Keratinocyte (primary cell): ENCODE measurements around the gene SF1. TPM values are rescaled to one million over a fixed set of nuclear protein-coding genes. Genes with fewer than 3 reads are reported as not detected.

Experiments used
- DNase-seq: peaks from one replicate; pipeline ENCODE4 v3.0.0-alpha.2; 2011; ENCODE audit warnings: low read depth, missing footprints, low spot score
- FAIRE-seq: peaks from 2 replicates; lab custom pipeline; 2011; peaks lifted over from hg19 to GRCh38; lab: Jason Lieb, UNC
- H2AFZ ChIP-seq: 2 replicates; pipeline ENCODE4 v1.6.0; 2012; ENCODE audit warnings: low read length, control low read depth, inconsistent platforms; ENCODE audit not compliant: control insufficient read depth
- H3K27ac ChIP-seq: 2 replicates; pipeline ENCODE4 v1.5.1; 2011; ENCODE audit warnings: low read length; ENCODE audit not compliant: control insufficient read depth, insufficient read depth
- H3K27me3 ChIP-seq: 3 replicates; pipeline ENCODE4 v1.6.0; 2011; ENCODE audit warnings: low read length; ENCODE audit not compliant: control insufficient read depth, insufficient read depth; ENCODE audit errors: extremely low read depth
- H3K36me3 ChIP-seq, 2 experiments: 2 replicates in 1 of 2; 3 replicates in 1 of 2; pipeline ENCODE4 v1.5.1; 2011; ENCODE audit warnings: low read length in 2 of 2, mild to moderate bottlenecking in 1 of 2; ENCODE audit not compliant: control insufficient read depth in 2 of 2, insufficient read depth in 2 of 2; ENCODE audit errors: extremely low read depth in 1 of 2
- H3K4me1 ChIP-seq: 3 replicates; pipeline ENCODE4 v1.5.1; 2011; ENCODE audit warnings: low read length; ENCODE audit not compliant: control insufficient read depth, insufficient read depth; ENCODE audit errors: extremely low read depth
- H3K4me2 ChIP-seq: 3 replicates; pipeline ENCODE4 v1.6.0; 2011; ENCODE audit warnings: low read depth, low read length; ENCODE audit not compliant: control insufficient read depth, insufficient read depth; ENCODE audit errors: extremely low read depth
- H3K4me3 ChIP-seq, 3 experiments: fragments of 200-600 bp in 1 of 3; sonication (generic) in 1 of 3; 2 replicates in 2 of 3; 3 replicates in 1 of 3; pipeline ENCODE4 v1.5.1; 2011 to 2016; ENCODE audit warnings: low read length in 3 of 3, mild to moderate bottlenecking in 3 of 3, control low read depth in 2 of 3, inconsistent platforms in 1 of 3, low read depth in 1 of 3, mixed read lengths in 1 of 3, mixed run types in 1 of 3, moderate library complexity in 1 of 3; ENCODE audit not compliant: control insufficient read depth in 2 of 3, insufficient read depth in 2 of 3; ENCODE audit errors: extremely low read depth in 1 of 3
- H3K79me2 ChIP-seq: 2 replicates; pipeline ENCODE4 v1.6.0; 2012; ENCODE audit warnings: low read length; ENCODE audit not compliant: control insufficient read depth, insufficient read depth
- H3K9ac ChIP-seq: 3 replicates; pipeline ENCODE4 v1.6.0; 2011; ENCODE audit warnings: low read length; ENCODE audit not compliant: control insufficient read depth, insufficient read depth; ENCODE audit errors: extremely low read depth
- H3K9me1 ChIP-seq: 3 replicates; pipeline ENCODE4 v1.6.0; 2011; ENCODE audit warnings: low read length; ENCODE audit not compliant: control insufficient read depth, insufficient read depth; ENCODE audit errors: extremely low read depth
- H3K9me3 ChIP-seq: 2 replicates; pipeline ENCODE4 v1.5.1; 2012; ENCODE audit warnings: low read depth, low read length; ENCODE audit not compliant: control insufficient read depth
- H4K20me1 ChIP-seq: 3 replicates; pipeline ENCODE4 v1.6.0; 2011; ENCODE audit warnings: low read length; ENCODE audit not compliant: control insufficient read depth, insufficient read depth; ENCODE audit errors: extremely low read depth
- EZH2 ChIP-seq: IDR thresholded peaks from one replicate; pipeline ENCODE4 v1.6.1; 2012; ENCODE audit warnings: inconsistent platforms, mild to moderate bottlenecking, low read length, moderate library complexity
- dilution Hi-C: fragments of 300-500 bp; cut with MboI; formaldehyde crosslinking; loops from one replicate; pipeline ENCODE4 v1.7.0; 2020; ENCODE audit warnings: low sequenced_read_pairs; ENCODE audit not compliant: extremely low pct_ligation_motif_present
- polyA plus RNA-seq, 5 experiments: library from polyadenylated mRNA; depleted of rRNA in 3 of 5; stranded (reverse) in 3 of 5; stranded (forward) in 1 of 5; unstranded in 1 of 5; fragments of >200 nt; gene quantifications; 1 replicate in 1 of 5; 2 replicates in 3 of 5; 3 replicates in 1 of 5; pipeline versions ENCODE4 v1.2.1 to v1.2.3, GENCODE V29; 2011 to 2012; ENCODE audit warnings: missing spikeins in 2 of 5, low read depth in 1 of 5, low replicate concordance in 1 of 5
- TF ChIP-seq, protein P1 (sequence below), 3 experiments: IDR thresholded peaks in 1 of 3; conservative IDR thresholded peaks in 1 of 3; optimal IDR thresholded peaks in 1 of 3; 2 replicates in 2 of 3; 3 replicates in 1 of 3; pipeline versions ENCODE3 to v1.5.1; 2011; ENCODE audit warnings: low read length in 3 of 3, mild to moderate bottlenecking in 3 of 3, moderate library complexity in 2 of 3, control low read depth in 1 of 3, inconsistent platforms in 1 of 3; ENCODE audit not compliant: insufficient read depth in 2 of 3; ENCODE audit errors: extremely low read depth in 1 of 3

The SF1 gene
- polyA plus RNA-seq, 1 donor (not counting 4 experiments of a cell fraction or from before 2014, with no cell fraction given), result 54.5 TPM

- peak; percentile 20 for TF ChIP-seq EZH2
- TF ChIP-seq, protein P1, sequence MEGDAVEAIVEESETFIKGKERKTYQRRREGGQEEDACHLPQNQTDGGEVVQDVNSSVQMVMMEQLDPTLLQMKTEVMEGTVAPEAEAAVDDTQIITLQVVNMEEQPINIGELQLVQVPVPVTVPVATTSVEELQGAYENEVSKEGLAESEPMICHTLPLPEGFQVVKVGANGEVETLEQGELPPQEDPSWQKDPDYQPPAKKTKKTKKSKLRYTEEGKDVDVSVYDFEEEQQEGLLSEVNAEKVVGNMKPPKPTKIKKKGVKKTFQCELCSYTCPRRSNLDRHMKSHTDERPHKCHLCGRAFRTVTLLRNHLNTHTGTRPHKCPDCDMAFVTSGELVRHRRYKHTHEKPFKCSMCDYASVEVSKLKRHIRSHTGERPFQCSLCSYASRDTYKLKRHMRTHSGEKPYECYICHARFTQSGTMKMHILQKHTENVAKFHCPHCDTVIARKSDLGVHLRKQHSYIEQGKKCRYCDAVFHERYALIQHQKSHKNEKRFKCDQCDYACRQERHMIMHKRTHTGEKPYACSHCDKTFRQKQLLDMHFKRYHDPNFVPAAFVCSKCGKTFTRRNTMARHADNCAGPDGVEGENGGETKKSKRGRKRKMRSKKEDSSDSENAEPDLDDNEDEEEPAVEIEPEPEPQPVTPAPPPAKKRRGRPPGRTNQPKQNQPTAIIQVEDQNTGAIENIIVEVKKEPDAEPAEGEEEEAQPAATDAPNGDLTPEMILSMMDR (optimal IDR thresholded peaks at IDR 0.05 in 1 of 3, IDR thresholded peaks at IDR 0.05 in 1 of 3, conservative IDR thresholded peaks at IDR 0.05 in 1 of 3; ENCODE audit: extremely low read depth in 1 of 3, insufficient read depth in 2 of 3, low read length in 3 of 3), result no peak
- no peak overlapping the region for H2AFZ ChIP-seq
These were observed 36.8 kb downstream of the SF1 start for GRCh38 chr11:64741375-64742086.

GRCh38 chr11:64739871-64740270 is 38.5 kb downstream of the SF1 start:
- TF ChIP-seq EZH2, result no peak
- TF ChIP-seq, protein P1 (optimal IDR thresholded peaks at IDR 0.05 in 1 of 3, IDR thresholded peaks at IDR 0.05 in 1 of 3, conservative IDR thresholded peaks at IDR 0.05 in 1 of 3; ENCODE audit: extremely low read depth in 1 of 3, insufficient read depth in 2 of 3, low read length in 3 of 3), result no peak
- H4K20me1 ChIP-seq, result no peaks in the 10 kb centered on the region
- no peak overlapping the region for H3K9ac ChIP-seq
- H3K27ac ChIP-seq, result no peak overlapping the region
- no peaks in the 10 kb centered on the region for H3K36me3 ChIP-seq
- no peaks in the 10 kb centered on the region for H3K9me3 ChIP-seq
- H2AFZ ChIP-seq, result no peak overlapping the region
- FAIRE-seq (no peak), DNase-seq (no peak)
- H3K4me3 ChIP-seq, result no peak overlapping the region
- no peaks in the 10 kb centered on the region for H3K9me1 ChIP-seq
- peaks cover 65% of the 10 kb centered on the region for H3K27me3 ChIP-seq
- dilution Hi-C loops, result no loop called here
- no peak overlapping the region for H3K4me2 ChIP-seq
- no peaks in the 10 kb centered on the region for H3K79me2 ChIP-seq
- H3K4me1 ChIP-seq, result peaks cover 17% of the 10 kb centered on the region

More at GRCh38 chr11:64741375-64742086, 36.8 kb downstream of the SF1 start:
- Histone ChIP-seq H3K36me3 (no peaks in the 10 kb centered on the region), H4K20me1 (no peaks in the 10 kb centered on the region), H3K27ac (no peak overlapping the region), H3K9me1 (no peaks in the 10 kb centered on the region), H3K27me3 (peaks cover 74% of the 10 kb centered on the region), H3K9me3 (no peaks in the 10 kb centered on the region), H3K4me1 (peaks cover 21% of the 10 kb centered on the region), H3K4me3 (no peak overlapping the region), H3K79me2 (no peaks in the 10 kb centered on the region), H3K4me2 (no peak overlapping the region), H3K9ac (no peak overlapping the region)
- dilution Hi-C loops, result no loop called here
- no peak for DNase-seq
- FAIRE-seq, result no peak
